Ovary (tissue), 9 donors: ENCODE measurements around the gene ILDR2. TPM values are rescaled to one million over a fixed set of nuclear protein-coding genes. Genes with fewer than 3 reads are reported as not detected.
A peak's percentile ranks its signal among the peaks of the same experiment; 100 is the strongest.

ENCODE experiments used
- DNase-seq, 5 donors: peaks; one replicate each; pipeline ENCODE4 v3.0.0-alpha.2; 2019 to 2020
- H3K27ac ChIP-seq, 2 donors: fragments of 200-600 bp; one replicate each; pipeline versions ENCODE4 v1.5.1 to v1.8.0; 2019 to 2022
- H3K27me3 ChIP-seq: fragments of 200-600 bp; one replicate; pipeline ENCODE4 v1.8.0; 2022
- H3K36me3 ChIP-seq: fragments of 200-600 bp; sonication (generic); one replicate; pipeline ENCODE4 v1.5.1; 2019
- H3K4me1 ChIP-seq: one replicate; pipeline ENCODE4 v1.8.1; 2013; ENCODE audit warnings: mild to moderate bottlenecking, moderate library complexity; ENCODE audit not compliant: insufficient read depth
- H3K4me3 ChIP-seq: fragments of 200-600 bp; sonication (generic); one replicate; pipeline ENCODE4 v1.5.1; 2017
- H3K9me3 ChIP-seq, 2 donors: fragments of 200-600 bp in 1 of 2; sonication (generic) in 1 of 2; one replicate each; pipeline versions ENCODE4 v1.5.1 to v1.8.1; 2013 to 2019; ENCODE audit warnings: mild to moderate bottlenecking in 1 of 2, moderate library complexity in 1 of 2
- EP300 ChIP-seq: sonication (generic); formaldehyde crosslinking; IDR thresholded peaks from one replicate; pipeline ENCODE4 v1.6.1; 2017; ENCODE audit warnings: antibody characterized with exemption
- POLR2A ChIP-seq: fragments of 450-650 bp; IDR thresholded peaks from one replicate; pipeline ENCODE4 v1.6.1; 2017; ENCODE audit warnings: antibody characterized with exemption, mild to moderate bottlenecking, moderate library complexity
- WGBS, 3 donors: extraction: QIAGEN DNeasy Blood & Tissue Kit in 1 of 3; methylation state at CpG; one replicate each; pipeline versions ENCODE4 v1.1.5 to v1.1.7; 2013 to 2017; 5-methylcytosine and 5-hydroxymethylcytosine counted together
- intact Hi-C, 4 donors: fragments of 100-400 bp; cut with DNase I; formaldehyde crosslinking; loops; one replicate each; pipeline versions ENCODE4 v1.11.0 to v1.15.1; 2022 to 2023
- polyA plus RNA-seq, 2 donors: library from polyadenylated mRNA; stranded (reverse); fragments of 200-250 nt in 1 of 2; fragments of 350-450 nt in 1 of 2; fragmentation: Illumina TruSeq in 1 of 2; extraction: RNeasy Lipid Tissue Mini Kit (QIAGEN cat#74804) in 1 of 2; gene quantifications; one replicate each; pipeline ENCODE4 v1.2.3, GENCODE V29; 2013 to 2014
- total RNA-seq, 7 donors: library from RNA; depleted of rRNA in 2 of 7; stranded (reverse); fragments of >200 nt in 2 of 7; fragmentation: NEBNext Ultra II Directional in 3 of 7; extraction: Animal tissue kit (Norgen Biotek cat#: 25700) in 3 of 7; gene quantifications; one replicate each; pipeline versions ENCODE4 v1.1.0 to v1.2.4, GENCODE V29; 2016 to 2023
- TF ChIP-seq, protein P1 (sequence below), 3 donors: fragments of 450-650 bp in 2 of 3; fragments of 200-600 bp in 1 of 3; IDR thresholded peaks; one replicate each; pipeline versions ENCODE4 v1.5.1 to v1.8.0; 2016 to 2022; ENCODE audit warnings: antibody characterized with exemption in 3 of 3, mild to moderate bottlenecking in 1 of 3
- donor health status: DM: no; HTN: no; CAD: no; lungs with moderate emphysema.
- donor health status: DM: no; HTN: no; CAD: no.
- donor health status: Bipolar disorder and iron deficiency.
- donor health status: DM: yes; HTN: yes; CAD: no.
- donor health status: DM: no; HTN: no; CAD: no.
- donor health status: DM: yes; HTN: yes; CAD: no.

ILDR2 gene
- total and polyA plus RNA-seq, 9 donors: 0.15 to 13.0 (median 0.45) TPM

DNA sequence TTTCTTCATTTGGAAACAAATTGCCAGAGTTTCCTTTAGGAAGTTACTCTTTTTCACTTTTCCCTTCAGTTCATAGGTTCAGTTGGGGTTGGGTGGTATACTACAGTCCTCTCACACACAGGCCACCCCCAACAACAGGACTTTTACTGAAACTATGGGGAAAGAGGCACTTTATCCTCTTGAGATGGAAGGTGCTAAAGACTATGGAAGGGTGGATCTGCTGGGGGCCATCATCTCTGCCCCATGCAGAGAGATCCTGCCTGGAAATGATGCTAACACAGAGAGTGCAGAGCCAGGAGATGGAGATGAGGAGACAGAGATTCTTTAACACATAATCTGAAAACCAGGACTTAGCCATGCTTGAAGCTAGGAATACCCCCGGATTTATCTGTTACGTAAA, 24.3 kb downstream of the ILDR2 start:
- Histone ChIP-seq H3K27ac (no peak overlapping the region), H3K4me3 (no peak overlapping the region), H3K9me3 (no peaks in the 10 kb centered on the region), H3K36me3 (no peaks in the 10 kb centered on the region), H3K27me3 (no peaks in the 10 kb centered on the region), H3K4me1 (no peaks in the 10 kb centered on the region)
- TF ChIP-seq, protein P1, sequence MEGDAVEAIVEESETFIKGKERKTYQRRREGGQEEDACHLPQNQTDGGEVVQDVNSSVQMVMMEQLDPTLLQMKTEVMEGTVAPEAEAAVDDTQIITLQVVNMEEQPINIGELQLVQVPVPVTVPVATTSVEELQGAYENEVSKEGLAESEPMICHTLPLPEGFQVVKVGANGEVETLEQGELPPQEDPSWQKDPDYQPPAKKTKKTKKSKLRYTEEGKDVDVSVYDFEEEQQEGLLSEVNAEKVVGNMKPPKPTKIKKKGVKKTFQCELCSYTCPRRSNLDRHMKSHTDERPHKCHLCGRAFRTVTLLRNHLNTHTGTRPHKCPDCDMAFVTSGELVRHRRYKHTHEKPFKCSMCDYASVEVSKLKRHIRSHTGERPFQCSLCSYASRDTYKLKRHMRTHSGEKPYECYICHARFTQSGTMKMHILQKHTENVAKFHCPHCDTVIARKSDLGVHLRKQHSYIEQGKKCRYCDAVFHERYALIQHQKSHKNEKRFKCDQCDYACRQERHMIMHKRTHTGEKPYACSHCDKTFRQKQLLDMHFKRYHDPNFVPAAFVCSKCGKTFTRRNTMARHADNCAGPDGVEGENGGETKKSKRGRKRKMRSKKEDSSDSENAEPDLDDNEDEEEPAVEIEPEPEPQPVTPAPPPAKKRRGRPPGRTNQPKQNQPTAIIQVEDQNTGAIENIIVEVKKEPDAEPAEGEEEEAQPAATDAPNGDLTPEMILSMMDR (IDR thresholded peaks at IDR 0.05): no peak
- TF ChIP-seq POLR2A: no peak
- TF ChIP-seq EP300: no peak
- WGBS, 3 donors: 77 to 88% (median 78%) methylated on average over 2 of the region's 2 CpGs
- DNase-seq: no peak
- intact Hi-C loops: no loop called here

GRCh38 chr1:166950156-166950555, 25.2 kb downstream of the ILDR2 start:
- intact Hi-C loops: no loop called here
- WGBS, 3 donors: 55 to 66% (median 63%) methylated on average over 2 of the region's 2 CpGs
- no peak for DNase-seq
- Histone ChIP-seq H3K36me3 (no peaks in the 10 kb centered on the region), H3K27me3 (no peaks in the 10 kb centered on the region), H3K9me3 (no peaks in the 10 kb centered on the region), H3K27ac (no peak overlapping the region), H3K4me1 (no peaks in the 10 kb centered on the region), H3K4me3 (no peak overlapping the region)
- no peak for TF ChIP-seq EP300
- TF ChIP-seq, protein P1 (IDR thresholded peaks at IDR 0.05): no peak
- TF ChIP-seq POLR2A: no peak

GRCh38 chr1:166948856-166949350, 26.4 kb downstream of the ILDR2 start:
- Histone ChIP-seq H3K4me1 (no peaks in the 10 kb centered on the region), H3K27ac (no peak overlapping the region), H3K9me3 (no peaks in the 10 kb centered on the region), H3K4me3 (no peak overlapping the region), H3K36me3 (no peaks in the 10 kb centered on the region), H3K27me3 (no peaks in the 10 kb centered on the region)
- TF ChIP-seq POLR2A: no peak
- TF ChIP-seq, protein P1 (IDR thresholded peaks at IDR 0.05): no peak
- no peak for TF ChIP-seq EP300
- intact Hi-C loops: no loop called here
- 71 to 75% (median 73%) methylated on average over 2 of the region's 2 CpGs for WGBS, 3 donors
- DNase-seq: no peak

- Histone ChIP-seq H3K4me3 (peak overlapping the region; percentile 30), H3K27ac (no peak overlapping the region), H3K36me3 (no peaks in the 10 kb centered on the region), H3K4me1 (no peaks in the 10 kb centered on the region), H3K27me3 (no peaks in the 10 kb centered on the region), H3K9me3 (no peaks in the 10 kb centered on the region)
- TF ChIP-seq EP300: no peak
- TF ChIP-seq, protein P1 (IDR thresholded peaks at IDR 0.05): no peak
- no peak for TF ChIP-seq POLR2A
- peak; percentile 10 to 61 (median 30) for DNase-seq
- 2 to 4% (median 2%) methylated on average over 44 of the region's 44 CpGs for WGBS, 3 donors
- intact Hi-C loops: no loop called here
These were observed 27.8 kb downstream of the ILDR2 start for GRCh38 chr1:166947398-166948043.
